ENCODE data around the gene TSC2.

DNA sequence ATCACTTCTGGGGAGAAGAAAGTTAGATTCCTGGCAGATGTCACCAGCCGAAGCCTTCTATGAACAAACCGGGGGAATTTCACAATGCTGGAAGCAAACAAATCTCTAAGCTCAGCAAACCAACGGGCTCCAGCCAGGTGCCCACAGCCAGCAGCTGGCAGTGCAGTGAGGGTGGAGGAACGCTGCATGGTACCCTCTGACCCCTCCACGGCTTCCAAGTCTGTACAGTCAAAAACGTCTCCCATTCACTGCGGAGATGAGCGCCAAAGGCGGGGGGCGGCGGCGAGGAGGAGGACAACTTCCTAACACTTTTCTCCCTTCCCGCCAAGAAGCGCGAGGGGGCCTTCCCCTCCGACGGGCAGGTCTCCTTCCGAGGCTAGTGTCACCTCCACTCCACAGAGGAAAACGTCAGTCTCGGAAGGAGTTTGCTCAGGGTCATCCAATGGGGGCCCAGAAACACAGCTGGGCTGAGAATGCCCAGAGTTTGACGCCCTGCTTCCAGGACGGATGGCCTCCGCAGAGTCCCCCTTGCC, 39.1 kb upstream of the TSC2 start:
- TF ChIP-seq POLR2A (IDR thresholded peaks at IDR 0.05; ENCODE audit: low read depth, low read length) (no peak), TAF1 (IDR thresholded peaks at IDR 0.05; ENCODE audit: low read depth, low read length) (no peak), POLR2AphosphoS5 (IDR thresholded peaks at IDR 0.05; ENCODE audit: low read depth, low read length) (no peak), SPI1 (IDR thresholded peaks at IDR 0.05; ENCODE audit: low read depth, low read length) (no peak)
